RWPE2 (cell line): ENCODE results near the gene SPARCL1.

Source experiments
- ATAC-seq: fragments of 200-7000 bp; cut with Tn5 transposase; 3 replicates; pipeline ENCODE4 v1.9.1; 2021; ENCODE audit warnings: low read depth
- DNase-seq: peaks from one replicate; pipeline ENCODE4 v3.0.0-alpha.2; 2020; ENCODE audit warnings: low spot score
- H3K27ac ChIP-seq: fragments of 450-650 bp; 2 replicates; pipeline ENCODE4 v1.5.1; 2017; ENCODE audit warnings: mild to moderate bottlenecking; ENCODE audit not compliant: poor library complexity, severe bottlenecking
- H3K27me3 ChIP-seq: fragments of 250-450 bp; sonication (Bioruptor Pico); 2 replicates; pipeline ENCODE4 v1.5.1; 2021; ENCODE audit warnings: mild to moderate bottlenecking, moderate library complexity; ENCODE audit not compliant: insufficient read depth, poor library complexity, severe bottlenecking
- H3K36me3 ChIP-seq: fragments of 250-450 bp; sonication (Bioruptor Pico); 2 replicates; pipeline ENCODE4 v1.5.1; 2020; ENCODE audit warnings: low read depth, mild to moderate bottlenecking, moderate library complexity
- H3K4me1 ChIP-seq: fragments of 250-450 bp; sonication (Bioruptor Pico); 2 replicates; pipeline ENCODE4 v1.5.1; 2021; ENCODE audit warnings: mild to moderate bottlenecking, moderate library complexity; ENCODE audit not compliant: insufficient read depth, poor library complexity, severe bottlenecking
- H3K4me3 ChIP-seq: fragments of 250-450 bp; sonication (Bioruptor Pico); 2 replicates; pipeline ENCODE4 v1.5.1; 2021; ENCODE audit warnings: mild to moderate bottlenecking, moderate library complexity; ENCODE audit not compliant: severe bottlenecking
- H3K9me3 ChIP-seq: fragments of 250-450 bp; sonication (Bioruptor Pico); 2 replicates; pipeline ENCODE4 v1.5.1; 2021; ENCODE audit warnings: mild to moderate bottlenecking, moderate library complexity; ENCODE audit not compliant: severe bottlenecking
- TF ChIP-seq, protein P1 (sequence below): fragments of 450-650 bp; IDR thresholded peaks from one replicate; pipeline ENCODE4 v1.5.1; 2017; ENCODE audit warnings: mild to moderate bottlenecking, moderate library complexity; ENCODE audit not compliant: poor library complexity, severe bottlenecking

Gene SPARCL1

DNA sequence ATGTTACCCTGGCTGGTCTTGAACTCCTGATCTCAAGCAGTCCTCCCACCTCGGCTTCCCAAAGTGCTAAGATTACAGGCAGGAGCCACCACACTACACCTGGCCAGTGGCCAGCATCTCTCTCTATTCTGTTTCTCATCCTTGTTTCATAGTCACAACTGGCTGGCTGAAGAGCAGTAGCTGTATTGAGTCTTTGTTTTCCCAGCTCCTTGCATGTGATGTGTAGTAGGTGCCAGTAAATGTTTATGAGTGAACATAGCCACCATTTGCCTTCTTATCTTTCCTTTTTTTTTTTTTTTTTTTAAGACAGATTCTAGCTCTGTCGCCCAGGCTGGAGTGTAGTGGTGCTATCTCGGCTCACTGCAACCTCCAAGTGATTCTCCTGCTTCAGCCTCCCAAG is 83.2 kb downstream of the SPARCL1 start:
- no peak for ATAC-seq
- Histone ChIP-seq H3K27me3 (no peaks in the 10 kb centered on the region), H3K27ac (no peak overlapping the region), H3K4me1 (no peaks in the 10 kb centered on the region), H3K36me3 (peaks cover 58% of the 10 kb centered on the region), H3K9me3 (no peaks in the 10 kb centered on the region), H3K4me3 (no peak overlapping the region)
- no peak for DNase-seq
- TF ChIP-seq, protein P1, sequence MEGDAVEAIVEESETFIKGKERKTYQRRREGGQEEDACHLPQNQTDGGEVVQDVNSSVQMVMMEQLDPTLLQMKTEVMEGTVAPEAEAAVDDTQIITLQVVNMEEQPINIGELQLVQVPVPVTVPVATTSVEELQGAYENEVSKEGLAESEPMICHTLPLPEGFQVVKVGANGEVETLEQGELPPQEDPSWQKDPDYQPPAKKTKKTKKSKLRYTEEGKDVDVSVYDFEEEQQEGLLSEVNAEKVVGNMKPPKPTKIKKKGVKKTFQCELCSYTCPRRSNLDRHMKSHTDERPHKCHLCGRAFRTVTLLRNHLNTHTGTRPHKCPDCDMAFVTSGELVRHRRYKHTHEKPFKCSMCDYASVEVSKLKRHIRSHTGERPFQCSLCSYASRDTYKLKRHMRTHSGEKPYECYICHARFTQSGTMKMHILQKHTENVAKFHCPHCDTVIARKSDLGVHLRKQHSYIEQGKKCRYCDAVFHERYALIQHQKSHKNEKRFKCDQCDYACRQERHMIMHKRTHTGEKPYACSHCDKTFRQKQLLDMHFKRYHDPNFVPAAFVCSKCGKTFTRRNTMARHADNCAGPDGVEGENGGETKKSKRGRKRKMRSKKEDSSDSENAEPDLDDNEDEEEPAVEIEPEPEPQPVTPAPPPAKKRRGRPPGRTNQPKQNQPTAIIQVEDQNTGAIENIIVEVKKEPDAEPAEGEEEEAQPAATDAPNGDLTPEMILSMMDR, result no peak

DNA sequence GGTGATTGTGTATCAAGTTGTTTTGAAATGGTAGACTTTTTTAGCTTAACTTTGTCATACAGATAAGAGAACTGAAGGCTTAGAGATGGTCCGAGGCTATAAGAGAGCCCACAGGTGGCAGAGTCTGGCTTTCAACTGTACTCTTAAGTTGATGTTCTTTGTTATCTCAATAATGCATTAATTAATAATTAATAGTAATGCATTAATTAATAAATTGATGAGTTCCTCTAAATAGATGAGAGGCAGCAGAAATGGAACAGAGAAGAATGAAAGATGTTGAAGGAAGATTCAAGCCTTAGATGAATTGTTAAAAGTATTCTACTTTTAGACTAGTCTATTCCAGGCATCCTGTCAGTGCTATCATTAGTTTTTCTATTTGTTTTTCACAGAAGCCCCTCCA is 84.4 kb downstream of the SPARCL1 start:
- ATAC-seq (no peak), DNase-seq (no peak)
- Histone ChIP-seq H3K9me3 (no peaks in the 10 kb centered on the region), H3K36me3 (peaks cover 52% of the 10 kb centered on the region), H3K4me3 (no peak overlapping the region), H3K27me3 (no peaks in the 10 kb centered on the region), H3K4me1 (no peaks in the 10 kb centered on the region), H3K27ac (no peak overlapping the region)
- TF ChIP-seq, protein P1, result no peak

DNA sequence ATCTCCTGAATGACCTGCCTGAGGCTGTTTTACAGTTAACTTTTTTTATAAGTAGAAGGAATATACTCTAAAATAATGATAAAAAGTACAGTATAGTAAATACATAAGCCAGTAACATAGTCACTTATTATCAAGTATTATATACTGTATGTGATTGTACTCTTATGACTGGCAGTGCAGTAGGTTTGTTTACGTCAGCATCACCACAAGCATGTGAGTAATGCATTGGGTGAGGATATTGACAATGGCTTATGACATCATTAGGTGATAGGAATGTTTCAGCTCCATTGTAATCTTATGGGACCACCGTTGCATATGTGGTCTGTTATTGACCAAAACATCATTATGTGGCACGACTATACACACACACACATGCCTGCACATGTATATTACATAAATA is 86.3 kb downstream of the SPARCL1 start:
- no peaks in the 10 kb centered on the region for H3K27me3 ChIP-seq
- peaks cover 54% of the 10 kb centered on the region for H3K36me3 ChIP-seq
- no peak for ATAC-seq
- no peak overlapping the region for H3K27ac ChIP-seq
- DNase-seq, result no peak
- no peaks in the 10 kb centered on the region for H3K4me1 ChIP-seq
- H3K4me3 ChIP-seq, result no peak overlapping the region
- no peaks in the 10 kb centered on the region for H3K9me3 ChIP-seq
- TF ChIP-seq, protein P1, result no peak

DNA sequence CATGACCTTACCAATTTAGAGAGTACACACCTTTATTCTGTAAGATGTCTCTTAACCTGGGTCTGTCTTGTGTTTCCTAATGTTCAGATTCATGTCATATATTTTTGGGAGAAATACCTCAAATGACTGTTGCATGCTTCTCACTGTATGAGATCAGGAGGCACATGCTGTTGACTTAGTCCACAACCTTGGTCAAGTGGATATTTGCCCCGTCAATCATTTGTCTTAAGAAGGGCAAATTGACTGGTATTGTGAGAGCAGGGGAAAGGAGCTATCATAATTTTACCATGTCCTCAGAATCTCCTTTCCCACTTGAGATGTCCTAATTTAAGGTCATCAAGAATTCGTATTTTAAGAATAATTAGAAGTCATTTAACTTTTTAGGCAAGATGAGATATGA is 95.8 kb downstream of the SPARCL1 start:
- DNase-seq (no peak), ATAC-seq (no peak)
- Histone ChIP-seq H3K4me3 (no peak overlapping the region), H3K27me3 (no peaks in the 10 kb centered on the region), H3K36me3 (peaks cover 11% of the 10 kb centered on the region), H3K27ac (no peak overlapping the region), H3K9me3 (no peaks in the 10 kb centered on the region), H3K4me1 (no peaks in the 10 kb centered on the region)
- TF ChIP-seq, protein P1, result no peak

DNA sequence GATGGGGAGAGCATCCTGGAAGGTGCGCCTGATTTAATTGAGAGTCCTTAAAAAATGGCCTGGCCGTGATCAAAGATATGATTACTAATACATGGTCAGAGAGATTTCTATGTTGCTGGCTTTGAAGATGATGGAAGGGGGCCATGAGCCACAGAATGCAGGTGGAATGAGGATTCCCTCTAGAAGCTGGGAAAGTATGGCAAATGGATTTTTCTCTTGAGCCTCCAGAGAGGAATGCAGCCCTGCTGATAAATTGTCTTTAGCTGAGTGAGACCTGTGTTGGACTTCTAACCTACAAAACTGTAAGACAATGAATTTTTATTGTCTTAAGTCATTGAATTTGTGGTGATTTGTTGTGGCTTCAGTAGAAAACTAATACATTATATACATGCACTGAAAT is 99.1 kb downstream of the SPARCL1 start:
- H3K4me3 ChIP-seq, result no peak overlapping the region
- no peak for ATAC-seq
- TF ChIP-seq, protein P1, result no peak
- DNase-seq, result no peak
- H3K36me3 ChIP-seq, result peaks cover 7% of the 10 kb centered on the region; the same call in 1 of the 2 replicates
- no peaks in the 10 kb centered on the region for H3K9me3 ChIP-seq
- peaks cover 7% of the 10 kb centered on the region for H3K4me1 ChIP-seq
- H3K27me3 ChIP-seq, result no peaks in the 10 kb centered on the region
- H3K27ac ChIP-seq, result no peak overlapping the region
